DMS 273 treated with DMSO at 0.1 percent for 48 hours (cell line): Measurements from ENCODE around the gene LIPN.

Experiments
- DNase-seq: peaks from one replicate; lab custom pipeline; 2025; lab: John Stamatoyannopoulos, UW

The LIPN gene

DNA sequence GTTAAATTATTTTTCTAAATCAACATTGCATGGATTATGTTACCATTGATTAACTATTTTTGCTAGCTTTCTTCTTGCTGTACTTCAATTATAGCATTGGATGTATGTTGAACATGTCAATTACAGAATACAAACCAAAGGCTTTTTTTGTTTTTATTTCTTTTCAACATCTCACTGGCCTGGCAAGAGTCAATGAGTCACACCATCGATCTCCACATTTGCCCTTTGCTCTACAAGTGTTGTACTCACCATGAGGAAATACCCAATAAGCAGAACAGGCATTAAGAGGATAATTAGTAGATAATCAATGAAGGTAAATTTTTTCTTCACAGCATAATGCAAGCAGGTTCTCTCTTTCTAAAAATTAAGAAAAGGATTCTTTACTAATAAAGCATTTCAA, 68.5 kb downstream of the LIPN start:
- no peak for DNase-seq
